Measurements from ENCODE around the gene SYT9. TPM values are rescaled to one million over a fixed set of nuclear protein-coding genes. Genes with fewer than 3 reads are reported as not detected.

Gene SYT9
- polyA plus RNA-seq, 1 of the 3 experiments (the other 2 are of a cell fraction), result 0.10 TPM

- Histone ChIP-seq H2AFZ (ENCODE audit: low read depth) (peak overlapping the region; percentile 98; the same call in 1 of the 2 replicates), H3K36me3 (replicated peaks in 1 of 2; ENCODE audit: control insufficient read depth in 1 of 2, insufficient read depth in 2 of 2, low read length in 1 of 2) (no peaks in the 10 kb centered on the region), H3K4me3 (ENCODE audit: low read depth in 2 of 2, low read length in 1 of 2) (peak overlapping the region; percentile 63 to 76), H3K9ac (no peak overlapping the region), H3K27me3 (ENCODE audit: insufficient read depth) (peaks cover 9% of the 10 kb centered on the region), H3K9me2 (no peaks in the 10 kb centered on the region), H4K20me1 (ENCODE audit: insufficient read depth) (no peaks in the 10 kb centered on the region), H3K4me2 (peak overlapping the region; percentile 93), H3K27ac (ENCODE audit: low read depth in 2 of 2, low read length in 1 of 2) (no peak overlapping the region; a peak in 1 of 4 replicates), H3K4me1 (ENCODE audit: control insufficient read depth in 1 of 2, insufficient read depth in 2 of 2, low read depth in 1 of 2, low read length in 1 of 2) (peaks cover 0 to 18% of the 10 kb centered on the region in 2 experiments; a peak in 1 of 4 replicates), H3F3A (replicated peaks; ENCODE audit: insufficient read depth) (no peaks in the 10 kb centered on the region), H3K9me3 (no peaks in the 10 kb centered on the region), H3K79me2 (ENCODE audit: insufficient read depth) (no peaks in the 10 kb centered on the region)
- POLR2A ChIA-PET, result no interaction called here
- DNase-seq, result no peak
- TF ChIP-seq ELF1 (IDR thresholded peaks at IDR 0.05) (no peak), RAD21 (IDR thresholded peaks at IDR 0.05; ENCODE audit: low read length) (no peak), MXI1 (IDR thresholded peaks at IDR 0.05; ENCODE audit: low read depth, low read length) (no peak), NFIC (IDR thresholded peaks at IDR 0.05; ENCODE audit: borderline replicate concordance) (no peak), EP300 (IDR thresholded peaks at IDR 0.05; ENCODE audit: borderline replicate concordance in 1 of 2, low read depth in 1 of 2, low read length in 1 of 2) (no peak), CTCF (IDR thresholded peaks at IDR 0.05) (no peak), NRF1 (IDR thresholded peaks at IDR 0.05; ENCODE audit: low read depth, low read length) (no peak), USF2 (IDR thresholded peaks at IDR 0.05; ENCODE audit: borderline replicate concordance, low read depth, low read length) (no peak), SMC3 (IDR thresholded peaks at IDR 0.05; ENCODE audit: low read depth, low read length) (no peak), TAF1 (IDR thresholded peaks at IDR 0.05; ENCODE audit: borderline replicate concordance, low read depth, low read length) (no peak), RCOR1 (IDR thresholded peaks at IDR 0.05; ENCODE audit: low read length) (no peak), PBX3 (IDR thresholded peaks at IDR 0.05) (no peak), CHD2 (IDR thresholded peaks at IDR 0.05; ENCODE audit: low read length, partially characterized antibody) (no peak), YY1 (IDR thresholded peaks at IDR 0.05; ENCODE audit: low read depth) (no peak), GATA2 (CRISPR knock-in tag; IDR thresholded peaks at IDR 0.05) (no peak)
- 71% methylated on average over 16 of the region's 18 CpGs for WGBS (ENCODE audit: low lambda C conversion rate)
- CTCF ChIA-PET, result interaction anchor here (0.6 to 7.0 kb wide), 29 partner anchors 9 to 474 kb away, joined by 3 to 74 read pairs (median 5); partner anchors contain the start of gene EIF3F
Observed at GRCh38 chr11:7512525-7513233, 261.0 kb downstream of the SYT9 start.
